ENCODE data around the gene ZNF200.

DNA sequence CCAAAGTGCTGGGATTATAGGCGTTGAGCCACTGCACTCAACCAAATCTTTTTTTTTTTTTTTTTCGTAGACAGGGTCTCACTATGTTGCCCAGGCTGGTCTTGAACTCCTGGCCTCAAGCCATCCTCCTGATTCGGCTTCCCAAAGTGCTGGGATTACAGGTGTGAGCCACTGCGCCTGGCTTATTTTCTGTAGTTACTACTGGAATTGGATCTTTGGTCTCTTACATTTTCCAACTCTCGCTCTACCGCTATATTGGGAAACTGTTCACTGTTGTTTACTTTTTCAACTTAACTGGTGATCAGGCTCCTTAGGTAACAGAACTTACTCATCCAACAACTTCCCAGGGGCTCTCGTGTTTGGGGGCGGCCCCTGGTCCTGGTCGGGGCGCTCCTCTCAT, 14.1 kb downstream of the ZNF200 start:
- TF ChIP-seq, protein P1, sequence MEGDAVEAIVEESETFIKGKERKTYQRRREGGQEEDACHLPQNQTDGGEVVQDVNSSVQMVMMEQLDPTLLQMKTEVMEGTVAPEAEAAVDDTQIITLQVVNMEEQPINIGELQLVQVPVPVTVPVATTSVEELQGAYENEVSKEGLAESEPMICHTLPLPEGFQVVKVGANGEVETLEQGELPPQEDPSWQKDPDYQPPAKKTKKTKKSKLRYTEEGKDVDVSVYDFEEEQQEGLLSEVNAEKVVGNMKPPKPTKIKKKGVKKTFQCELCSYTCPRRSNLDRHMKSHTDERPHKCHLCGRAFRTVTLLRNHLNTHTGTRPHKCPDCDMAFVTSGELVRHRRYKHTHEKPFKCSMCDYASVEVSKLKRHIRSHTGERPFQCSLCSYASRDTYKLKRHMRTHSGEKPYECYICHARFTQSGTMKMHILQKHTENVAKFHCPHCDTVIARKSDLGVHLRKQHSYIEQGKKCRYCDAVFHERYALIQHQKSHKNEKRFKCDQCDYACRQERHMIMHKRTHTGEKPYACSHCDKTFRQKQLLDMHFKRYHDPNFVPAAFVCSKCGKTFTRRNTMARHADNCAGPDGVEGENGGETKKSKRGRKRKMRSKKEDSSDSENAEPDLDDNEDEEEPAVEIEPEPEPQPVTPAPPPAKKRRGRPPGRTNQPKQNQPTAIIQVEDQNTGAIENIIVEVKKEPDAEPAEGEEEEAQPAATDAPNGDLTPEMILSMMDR (conservative IDR thresholded peaks at IDR 0.05; ENCODE audit: low read length): no peak
- no peak for TF ChIP-seq EZH2phosphoT487 (IDR thresholded peaks at IDR 0.05; ENCODE audit: borderline replicate concordance)
